Endothelial cell of umbilical vein (primary cell): ENCODE data around the gene ASPM. TPM values are rescaled to one million over a fixed set of nuclear protein-coding genes. Genes with fewer than 3 reads are reported as not detected.

ENCODE experiments used
- BruUV-seq: library from RNA; stranded (reverse); fragments of 400-500 nt; replicated peaks from 2 replicates; lab custom pipeline; 2021; lab: Mats Ljungman, UMichigan
- CTCF ChIA-PET: fragments of 300-600, 350-600 bp; sonication (Branson Sonifier 250); formaldehyde crosslinking; loops from one replicate; lab custom pipeline; 2021; ENCODE audit warnings: antibody characterized with exemption, inconsistent platforms; lab: Charles Lee
- POLR2A ChIA-PET: fragments of 300-600, 350-600 bp; sonication (Branson Sonifier 250); formaldehyde crosslinking; loops from one replicate; lab custom pipeline; 2021; ENCODE audit warnings: antibody characterized with exemption, inconsistent platforms; lab: Charles Lee
- DNase-seq: peaks from one replicate; pipeline ENCODE4 v3.0.0-alpha.2; 2011; ENCODE audit warnings: low read depth, low spot score
- FAIRE-seq: peaks from 2 replicates; lab custom pipeline; 2011; peaks lifted over from hg19 to GRCh38; lab: Jason Lieb, UNC
- H2AFZ ChIP-seq: 2 replicates; pipeline ENCODE4 v1.6.0; 2012; ENCODE audit warnings: low read depth, low read length, control low read depth, inconsistent platforms
- H3K27ac ChIP-seq: 2 replicates; pipeline ENCODE4 v1.5.1; 2011; ENCODE audit warnings: low read depth, mild to moderate bottlenecking, control low read depth, low read length, moderate library complexity; ENCODE audit not compliant: insufficient read depth
- H3K27me3 ChIP-seq, 2 experiments: 2 replicates each; pipeline versions ENCODE4 v1.6.0 to v1.6.1; 2011; ENCODE audit warnings: low read length in 2 of 2, mixed read lengths in 1 of 2; ENCODE audit not compliant: control insufficient read depth in 2 of 2, insufficient read depth in 2 of 2
- H3K36me3 ChIP-seq, 2 experiments: 2 replicates in 1 of 2; 3 replicates in 1 of 2; pipeline ENCODE4 v1.5.1; 2011; ENCODE audit warnings: low read length in 2 of 2, mild to moderate bottlenecking in 1 of 2, moderate library complexity in 1 of 2; ENCODE audit not compliant: control insufficient read depth in 2 of 2, insufficient read depth in 2 of 2; ENCODE audit errors: extremely low read depth in 1 of 2
- H3K4me1 ChIP-seq: 3 replicates; pipeline ENCODE4 v1.5.1; 2011; ENCODE audit warnings: mild to moderate bottlenecking, low read length; ENCODE audit not compliant: control insufficient read depth, insufficient read depth; ENCODE audit errors: extremely low read depth
- H3K4me2 ChIP-seq: 2 replicates; pipeline ENCODE4 v1.6.1; 2011; ENCODE audit warnings: low read length, control low read depth, mixed read lengths; ENCODE audit not compliant: insufficient read depth
- H3K4me3 ChIP-seq, 3 experiments: fragments of 200-600 bp in 1 of 3; sonication (generic), shearing (Covaris generic) in 1 of 3; replicated peaks in 1 of 3; 2 replicates each; pipeline ENCODE4 v1.5.1; 2011 to 2016; ENCODE audit warnings: control low read depth in 3 of 3, low read length in 3 of 3, mild to moderate bottlenecking in 2 of 3, inconsistent platforms in 1 of 3, low read depth in 1 of 3, moderate library complexity in 1 of 3; ENCODE audit not compliant: insufficient read depth in 1 of 3
- H3K79me2 ChIP-seq: 2 replicates; pipeline ENCODE4 v1.6.0; 2012; ENCODE audit warnings: low read length, inconsistent platforms; ENCODE audit not compliant: control insufficient read depth, insufficient read depth
- H3K9ac ChIP-seq: replicated peaks from 2 replicates; pipeline ENCODE3; 2011; ENCODE audit warnings: low read length, control low read depth; ENCODE audit not compliant: insufficient read depth; ENCODE audit errors: extremely low read depth
- H3K9me1 ChIP-seq: replicated peaks from 3 replicates; pipeline ENCODE4 v1.6.0; 2011; ENCODE audit warnings: mild to moderate bottlenecking, low read length; ENCODE audit not compliant: control insufficient read depth, insufficient read depth; ENCODE audit errors: extremely low read depth
- H3K9me3 ChIP-seq: replicated peaks from 2 replicates; pipeline ENCODE4 v1.5.1; 2012; ENCODE audit warnings: low read length, inconsistent platforms; ENCODE audit not compliant: control insufficient read depth, insufficient read depth
- H4K20me1 ChIP-seq: replicated peaks from 2 replicates; pipeline ENCODE3; 2011; ENCODE audit warnings: mild to moderate bottlenecking, low read length; ENCODE audit not compliant: control insufficient read depth, insufficient read depth; ENCODE audit errors: extremely low read depth
- CTCF ChIP-seq, 2 donors: IDR thresholded peaks; 1 replicate in 1 of 2; 2 replicates in 1 of 2; pipeline ENCODE4 v1.5.1; 2011; ENCODE audit warnings: low read length in 2 of 2, mild to moderate bottlenecking in 2 of 2, moderate library complexity in 2 of 2, control low read depth in 1 of 2, inconsistent platforms in 1 of 2, low read depth in 1 of 2; ENCODE audit not compliant: insufficient read depth in 1 of 2; ENCODE audit errors: extremely low read depth in 1 of 2
- EZH2 ChIP-seq: IDR thresholded peaks from 2 replicates; pipeline ENCODE4 v1.6.1; 2012; ENCODE audit warnings: borderline replicate concordance, low read depth, mild to moderate bottlenecking, moderate library complexity, low read length, inconsistent platforms; ENCODE audit not compliant: severe bottlenecking
- FOS ChIP-seq: IDR thresholded peaks from 2 replicates; pipeline ENCODE4 v1.6.1; 2011; ENCODE audit warnings: mild to moderate bottlenecking, low read length, moderate library complexity, borderline replicate concordance; ENCODE audit not compliant: insufficient read depth
- GATA2 ChIP-seq: IDR thresholded peaks from 2 replicates; pipeline ENCODE4 v1.7.0; 2011; ENCODE audit warnings: low read depth, mild to moderate bottlenecking, moderate library complexity, mixed read lengths, low read length; ENCODE audit not compliant: insufficient read length, insufficient read depth
- JUN ChIP-seq: IDR thresholded peaks from 2 replicates; pipeline ENCODE4 v1.6.1; 2011; ENCODE audit warnings: borderline replicate concordance, low read depth; ENCODE audit not compliant: insufficient read length, insufficient read depth
- MAX ChIP-seq: IDR thresholded peaks from 2 replicates; pipeline ENCODE4 v1.6.1; 2011; ENCODE audit not compliant: insufficient read depth, insufficient read length
- MYC ChIP-seq: IDR thresholded peaks from one replicate; pipeline ENCODE4 v1.6.1; 2011; ENCODE audit warnings: mild to moderate bottlenecking, low read depth, low read length
- POLR2A ChIP-seq: IDR thresholded peaks from 2 replicates; pipeline ENCODE4 v1.6.1; 2012; ENCODE audit warnings: low read depth, mild to moderate bottlenecking, control low read depth, low read length
- POLR2AphosphoS5 ChIP-seq: IDR thresholded peaks from 2 replicates; pipeline ENCODE4 v1.6.1; 2012; ENCODE audit warnings: low read depth, mild to moderate bottlenecking, control low read depth, low read length, moderate library complexity; ENCODE audit not compliant: insufficient read depth
- dilution Hi-C: fragments of 300-500 bp; cut with MboI; formaldehyde crosslinking; loops from one replicate; pipeline ENCODE4 v1.15.0; 2019; ENCODE audit warnings: low sequenced_read_pairs; ENCODE audit not compliant: extremely low pct_ligation_motif_present
- intact Hi-C: fragments of 100-400 bp; cut with micrococcal nuclease; formaldehyde crosslinking; loops from one replicate; pipeline ENCODE4 v1.10.0; 2022
- polyA plus RNA-seq, 4 experiments: library from polyadenylated mRNA; depleted of rRNA in 3 of 4; stranded (reverse) in 3 of 4; unstranded in 1 of 4; fragments of >200 nt; gene quantifications; 2 replicates each; pipeline versions ENCODE4 v1.2.1 to v1.2.3, GENCODE V29; 2011 to 2012; ENCODE audit warnings: missing spikeins in 1 of 4
- total RNA-seq: library from RNA; stranded (reverse); gene quantifications from 2 replicates; pipeline ENCODE4 v1.2.3, GENCODE V29; 2021

The ASPM gene
- total and polyA plus RNA-seq, 2 donors (not counting 3 experiments of a cell fraction or from before 2014, with no cell fraction given) = 5.3 to 55.1 TPM

DNA sequence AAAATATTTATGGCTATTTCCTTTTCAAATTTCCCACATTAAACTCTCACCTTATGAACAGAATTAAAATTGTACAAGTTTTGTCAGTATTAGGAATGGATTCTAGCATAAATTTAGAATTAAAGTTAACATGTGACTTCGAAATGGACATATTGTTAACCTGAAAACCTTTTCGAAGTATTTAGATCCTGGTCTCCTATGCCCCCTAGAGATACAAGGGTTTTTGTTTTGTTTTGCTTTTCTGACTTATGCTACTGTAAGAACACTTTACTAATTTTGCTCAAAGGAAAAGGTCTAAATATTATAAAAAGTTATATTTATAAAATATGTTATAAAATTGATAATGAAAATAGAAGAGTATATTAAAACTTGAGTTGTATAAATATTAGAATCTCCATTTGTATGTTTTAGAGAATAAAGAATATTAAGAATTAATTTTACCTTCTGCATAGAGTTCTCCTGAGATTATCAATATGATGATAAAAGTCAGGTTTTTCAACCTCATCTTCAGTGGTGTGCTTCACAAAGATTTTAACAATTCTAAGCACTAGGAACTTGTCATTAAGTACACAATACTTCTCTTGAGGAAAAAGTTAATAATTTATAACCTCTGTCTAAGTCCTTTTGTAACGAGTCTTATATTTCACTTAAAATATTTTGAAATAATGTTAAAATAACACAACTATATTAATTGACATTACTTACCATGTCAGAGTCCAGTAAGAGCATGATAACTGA lies 79.6 kb downstream of the ASPM start, which contains the start of gene F13B:
F13B (minus strand) TSS at position 542 of the 738 bp plus-strand sequence; CDS start at position 505, 37 bp downstream.
- Histone ChIP-seq H3K4me3 (no peak within 1 kb of the TSS), H3K9me3 (no peaks in the 10 kb centered on the region), H3K79me2 (no peaks in the 10 kb centered on the region), H3K9ac (no peak within 1 kb of the TSS), H3K36me3 (no peaks in the 10 kb centered on the region), H3K4me1 (no peaks in the 10 kb centered on the region), H2AFZ (no peak within 1 kb of the TSS), H4K20me1 (no peaks in the 10 kb centered on the region), H3K4me2 (no peak within 1 kb of the TSS), H3K27me3 (no peaks in the 10 kb centered on the region), H3K9me1 (no peaks in the 10 kb centered on the region), H3K27ac (no peak within 1 kb of the TSS)
- FAIRE-seq (no peak), DNase-seq (no peak)
- ChIA-PET CTCF (interaction anchor here (1.0 to 1.2 kb wide), 2 partner anchors 112 to 325 kb away, joined by 3 to 4 read pairs; no protein-coding TSS in a partner anchor), POLR2A (no interaction called here)
- dilution Hi-C loops = no loop called here
- BruUV-seq = no TSS peak
- TF ChIP-seq MYC (no peak), CTCF (IDR thresholded peaks at IDR 0.05; ENCODE audit: extremely low read depth in 1 of 2, insufficient read depth in 1 of 2, low read depth in 1 of 2, low read length in 2 of 2) (no peak), JUN (no peak), EZH2 (no peak), GATA2 (no peak), MAX (no peak), FOS (no peak), POLR2AphosphoS5 (no peak), POLR2A (no peak)
- intact Hi-C loops = no loop called here
